ENCODE measurements around the gene SLC22A15.

Gene SLC22A15

GRCh38 chr1:116110567-116111523, 134.5 kb downstream of the SLC22A15 start, which contains the start of gene MAB21L3:
TSS of gene MAB21L3 (plus strand) at chr1:116111399. CDS start at chr1:116112616, 1,217 bp downstream.
- no peak for DNase-seq

GRCh38 chr1:116111524-116112021, 135.3 kb downstream of the SLC22A15 start:
- DNase-seq = no peak

- no peak for DNase-seq
Measured at GRCh38 chr1:116112388-116113140, 136.3 kb downstream of the SLC22A15 start.

GRCh38 chr1:116113615-116114014, 137.3 kb downstream of the SLC22A15 start:
- no peak for DNase-seq

- DNase-seq = no peak
Measured at GRCh38 chr1:116115476-116116439, 139.4 kb downstream of the SLC22A15 start.

- no peak for DNase-seq
Measured at GRCh38 chr1:116118471-116118870, 142.2 kb downstream of the SLC22A15 start.

All from left hindlimb (tissue), 1 donor.